ENCODE results near the gene PDZD2. TPM values are rescaled to one million over a fixed set of nuclear protein-coding genes. Genes with fewer than 3 reads are reported as not detected.

Gene PDZD2
- total RNA-seq, 1 experiment from 2014 or later: 0.37 TPM

GRCh38 chr5:31908396-31908795 is 269.5 kb downstream of the PDZD2 start:
- H3K9me3 ChIP-seq (ENCODE audit: control insufficient read depth in 1 of 2, insufficient read depth in 1 of 2, low read depth in 1 of 2, low read length in 2 of 2): no peaks in the 10 kb centered on the region
- H3K79me2 ChIP-seq (ENCODE audit: insufficient read depth, low read length): no peaks in the 10 kb centered on the region
- no peak overlapping the region for H3K4me2 ChIP-seq (ENCODE audit: low read length)
- no peaks in the 10 kb centered on the region for H4K20me1 ChIP-seq (ENCODE audit: insufficient read depth)
- no peak overlapping the region for H3K27ac ChIP-seq (ENCODE audit: low read depth, low read length)
- DNase-seq (ENCODE audit: low read depth, low spot score) (no peak), ATAC-seq (no peak)
- BruUV-seq (replicated peaks): no TSS peak
- H3K36me3 ChIP-seq (ENCODE audit: control insufficient read depth in 1 of 2, insufficient read depth in 2 of 2, low read length in 2 of 2): no peaks in the 10 kb centered on the region
- intact Hi-C loops (cut with micrococcal nuclease): no loop called here
- H3K4me1 ChIP-seq (ENCODE audit: control insufficient read depth in 1 of 2, insufficient read depth in 2 of 2, low read length in 2 of 2): no peaks in the 10 kb centered on the region
- ChIA-PET POLR2A (no interaction called here), RAD21 (ENCODE audit: low non-redundant PET in 1 of 2, low total read pairs in 2 of 2, uncharacterized antibody in 2 of 2, unreplicated experiment in 2 of 2) (no interaction called here), CTCF (no interaction called here)
- TF ChIP-seq TCF7L2 (IDR thresholded peaks at IDR 0.05; ENCODE audit: borderline replicate concordance, extremely low read depth, insufficient read depth, insufficient read length) (no peak), EGR1 (IDR thresholded peaks at IDR 0.05; ENCODE audit: low read depth) (no peak), ZNF274 (IDR thresholded peaks at IDR 0.05; ENCODE audit: low read depth, low read length) (no peak), POLR2A (IDR thresholded peaks at IDR 0.05; ENCODE audit: borderline replicate concordance, extremely low read depth, insufficient read depth, insufficient read length) (no peak), POLR2AphosphoS5 (IDR thresholded peaks at IDR 0.05; ENCODE audit: low read depth, low read length) (no peak), RAD21 (IDR thresholded peaks at IDR 0.05; ENCODE audit: low read depth) (no peak), MAX (IDR thresholded peaks at IDR 0.05) (no peak), ZFX (IDR thresholded peaks at IDR 0.05) (no peak), YY1 (IDR thresholded peaks at IDR 0.05; ENCODE audit: extremely low read depth, insufficient replicate concordance, low read depth, low read length) (no peak), FOSL1 (IDR thresholded peaks at IDR 0.05; ENCODE audit: low read depth) (no peak), EZH2phosphoT487 (IDR thresholded peaks at IDR 0.05; ENCODE audit: borderline replicate concordance) (no peak), ELF1 (IDR thresholded peaks at IDR 0.05; ENCODE audit: borderline replicate concordance, low read depth) (no peak), SP1 (IDR thresholded peaks at IDR 0.05; ENCODE audit: low read depth) (no peak)
- TF ChIP-seq, protein P1, sequence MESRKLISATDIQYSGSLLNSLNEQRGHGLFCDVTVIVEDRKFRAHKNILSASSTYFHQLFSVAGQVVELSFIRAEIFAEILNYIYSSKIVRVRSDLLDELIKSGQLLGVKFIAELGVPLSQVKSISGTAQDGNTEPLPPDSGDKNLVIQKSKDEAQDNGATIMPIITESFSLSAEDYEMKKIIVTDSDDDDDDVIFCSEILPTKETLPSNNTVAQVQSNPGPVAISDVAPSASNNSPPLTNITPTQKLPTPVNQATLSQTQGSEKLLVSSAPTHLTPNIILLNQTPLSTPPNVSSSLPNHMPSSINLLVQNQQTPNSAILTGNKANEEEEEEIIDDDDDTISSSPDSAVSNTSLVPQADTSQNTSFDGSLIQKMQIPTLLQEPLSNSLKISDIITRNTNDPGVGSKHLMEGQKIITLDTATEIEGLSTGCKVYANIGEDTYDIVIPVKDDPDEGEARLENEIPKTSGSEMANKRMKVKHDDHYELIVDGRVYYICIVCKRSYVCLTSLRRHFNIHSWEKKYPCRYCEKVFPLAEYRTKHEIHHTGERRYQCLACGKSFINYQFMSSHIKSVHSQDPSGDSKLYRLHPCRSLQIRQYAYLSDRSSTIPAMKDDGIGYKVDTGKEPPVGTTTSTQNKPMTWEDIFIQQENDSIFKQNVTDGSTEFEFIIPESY (IDR thresholded peaks at IDR 0.05; ENCODE audit: extremely low read depth, insufficient replicate concordance, low read length): no peak
- TF ChIP-seq, protein P2, sequence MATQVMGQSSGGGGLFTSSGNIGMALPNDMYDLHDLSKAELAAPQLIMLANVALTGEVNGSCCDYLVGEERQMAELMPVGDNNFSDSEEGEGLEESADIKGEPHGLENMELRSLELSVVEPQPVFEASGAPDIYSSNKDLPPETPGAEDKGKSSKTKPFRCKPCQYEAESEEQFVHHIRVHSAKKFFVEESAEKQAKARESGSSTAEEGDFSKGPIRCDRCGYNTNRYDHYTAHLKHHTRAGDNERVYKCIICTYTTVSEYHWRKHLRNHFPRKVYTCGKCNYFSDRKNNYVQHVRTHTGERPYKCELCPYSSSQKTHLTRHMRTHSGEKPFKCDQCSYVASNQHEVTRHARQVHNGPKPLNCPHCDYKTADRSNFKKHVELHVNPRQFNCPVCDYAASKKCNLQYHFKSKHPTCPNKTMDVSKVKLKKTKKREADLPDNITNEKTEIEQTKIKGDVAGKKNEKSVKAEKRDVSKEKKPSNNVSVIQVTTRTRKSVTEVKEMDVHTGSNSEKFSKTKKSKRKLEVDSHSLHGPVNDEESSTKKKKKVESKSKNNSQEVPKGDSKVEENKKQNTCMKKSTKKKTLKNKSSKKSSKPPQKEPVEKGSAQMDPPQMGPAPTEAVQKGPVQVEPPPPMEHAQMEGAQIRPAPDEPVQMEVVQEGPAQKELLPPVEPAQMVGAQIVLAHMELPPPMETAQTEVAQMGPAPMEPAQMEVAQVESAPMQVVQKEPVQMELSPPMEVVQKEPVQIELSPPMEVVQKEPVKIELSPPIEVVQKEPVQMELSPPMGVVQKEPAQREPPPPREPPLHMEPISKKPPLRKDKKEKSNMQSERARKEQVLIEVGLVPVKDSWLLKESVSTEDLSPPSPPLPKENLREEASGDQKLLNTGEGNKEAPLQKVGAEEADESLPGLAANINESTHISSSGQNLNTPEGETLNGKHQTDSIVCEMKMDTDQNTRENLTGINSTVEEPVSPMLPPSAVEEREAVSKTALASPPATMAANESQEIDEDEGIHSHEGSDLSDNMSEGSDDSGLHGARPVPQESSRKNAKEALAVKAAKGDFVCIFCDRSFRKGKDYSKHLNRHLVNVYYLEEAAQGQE (IDR thresholded peaks at IDR 0.05; ENCODE audit: low read depth): no peak
- TF ChIP-seq, protein P3, sequence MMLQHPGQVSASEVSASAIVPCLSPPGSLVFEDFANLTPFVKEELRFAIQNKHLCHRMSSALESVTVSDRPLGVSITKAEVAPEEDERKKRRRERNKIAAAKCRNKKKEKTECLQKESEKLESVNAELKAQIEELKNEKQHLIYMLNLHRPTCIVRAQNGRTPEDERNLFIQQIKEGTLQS (IDR thresholded peaks at IDR 0.05): no peak
- H3K9ac ChIP-seq (ENCODE audit: low read length): no peak overlapping the region
- H3K27me3 ChIP-seq (ENCODE audit: insufficient read depth, low read length): no peaks in the 10 kb centered on the region
- H3K9me2 ChIP-seq (ENCODE audit: insufficient read depth): no peaks in the 10 kb centered on the region
- H2AFZ ChIP-seq (ENCODE audit: low read depth, low read length, poor library complexity, severe bottlenecking): no peak overlapping the region
- H3K4me3 ChIP-seq (replicated peaks in 1 of 2; ENCODE audit: low read depth in 1 of 2, low read length in 2 of 2): no peak overlapping the region
